ENCODE data around the gene FHOD3. TPM values are rescaled to one million over a fixed set of nuclear protein-coding genes. Genes with fewer than 3 reads are reported as not detected.

The FHOD3 gene
- total RNA-seq, 1 donor from 2014 or later: 5.6 TPM

DNA sequence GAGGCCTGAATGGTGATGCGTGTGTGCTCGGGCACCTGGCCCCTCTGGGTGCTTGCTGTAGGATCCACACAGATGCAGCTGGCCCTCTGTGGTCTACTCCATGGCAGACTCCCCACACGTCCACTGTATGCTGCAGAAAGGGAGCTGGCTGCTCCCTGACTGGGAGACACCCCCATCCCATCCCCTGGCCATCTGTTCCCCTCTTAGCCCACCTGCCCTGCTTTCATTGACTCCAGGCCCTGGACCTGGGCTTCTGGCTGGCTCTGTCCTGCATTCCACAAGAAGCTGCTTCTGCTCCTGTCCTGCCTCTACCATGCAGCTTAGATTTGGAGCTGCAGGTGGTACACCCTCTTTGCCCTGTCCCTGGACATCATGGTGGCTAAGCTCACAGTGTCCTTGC, 80.1 kb downstream of the FHOD3 start:
- DNase-seq (ENCODE audit: extremely low spot score in 2 of 2): no peak
- Histone ChIP-seq H3K27me3 (no peaks in the 10 kb centered on the region), H3K4me1 (no peaks in the 10 kb centered on the region), H3K9me3 (no peaks in the 10 kb centered on the region), H3K36me3 (no peaks in the 10 kb centered on the region), H3K27ac (no peak overlapping the region), H3K4me3 (no peak overlapping the region)
- TF ChIP-seq POLR2AphosphoS5 (IDR thresholded peaks at IDR 0.05; ENCODE audit: insufficient read depth in 1 of 2, low read depth in 1 of 2) (no peak), POLR2A (IDR thresholded peaks at IDR 0.05) (no peak), CTCF (IDR thresholded peaks at IDR 0.05) (no peak)
- intact Hi-C loops (cut with DNase I): no loop called here

DNA sequence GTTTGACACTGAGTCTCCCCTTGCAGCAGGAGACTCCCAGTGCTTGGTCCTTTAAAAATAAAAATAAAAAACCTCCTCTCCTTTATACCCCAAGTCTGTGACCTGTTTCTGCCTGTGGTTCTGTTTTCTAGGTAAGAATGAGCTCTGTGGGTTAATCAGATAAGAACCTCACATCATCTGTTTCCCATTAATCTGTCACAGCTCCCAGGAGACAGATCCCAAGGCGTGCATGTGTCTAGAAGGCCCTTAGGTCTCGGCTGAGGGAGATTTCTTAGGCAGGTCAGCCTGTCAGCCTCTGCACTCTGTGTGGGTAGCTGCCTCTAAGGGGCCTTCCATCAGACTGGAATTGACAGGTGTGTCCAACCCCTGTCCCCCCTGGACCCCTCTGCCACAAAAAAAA, 80.7 kb downstream of the FHOD3 start:
- Histone ChIP-seq H3K36me3 (no peaks in the 10 kb centered on the region), H3K27ac (no peak overlapping the region), H3K4me1 (no peaks in the 10 kb centered on the region), H3K4me3 (no peak overlapping the region), H3K27me3 (no peaks in the 10 kb centered on the region), H3K9me3 (no peaks in the 10 kb centered on the region)
- no peak for TF ChIP-seq POLR2A (IDR thresholded peaks at IDR 0.05)
- TF ChIP-seq CTCF (IDR thresholded peaks at IDR 0.05): no peak
- TF ChIP-seq POLR2AphosphoS5 (IDR thresholded peaks at IDR 0.05; ENCODE audit: insufficient read depth in 1 of 2, low read depth in 1 of 2): no peak
- intact Hi-C loops (cut with DNase I): no loop called here
- no peak for DNase-seq (ENCODE audit: extremely low spot score in 2 of 2)

DNA sequence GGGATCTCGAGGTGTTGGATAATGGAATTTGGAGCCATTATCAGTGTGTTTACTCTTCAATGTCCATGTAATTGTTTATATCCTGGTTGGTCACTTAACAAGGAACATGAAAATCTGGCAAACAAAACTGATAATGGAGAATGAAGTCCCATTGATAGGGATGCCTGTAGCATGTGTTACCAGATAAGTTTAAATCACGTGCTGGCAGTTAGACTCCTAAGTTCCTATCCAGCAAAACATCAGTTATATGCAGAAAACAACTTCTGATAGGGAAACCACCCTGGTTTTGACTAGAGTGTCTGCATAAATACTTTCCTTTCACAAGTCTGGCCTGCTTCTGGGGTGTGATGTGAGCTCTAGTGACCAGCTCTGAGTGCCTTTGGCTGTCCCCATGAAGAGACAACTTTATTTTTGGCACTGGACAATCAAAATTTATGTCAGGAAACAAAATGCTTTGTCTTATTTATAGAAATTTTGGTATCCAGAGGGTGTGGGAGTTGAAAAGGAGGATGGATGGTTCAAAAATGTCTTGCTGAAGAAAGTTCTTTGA, 82.0 kb downstream of the FHOD3 start:
- DNase-seq (ENCODE audit: extremely low spot score in 2 of 2): no peak
- H3K27me3 ChIP-seq: no peaks in the 10 kb centered on the region
- intact Hi-C loops (cut with DNase I): no loop called here
- H3K27ac ChIP-seq: no peak overlapping the region
- TF ChIP-seq POLR2A (IDR thresholded peaks at IDR 0.05): no peak
- TF ChIP-seq POLR2AphosphoS5 (IDR thresholded peaks at IDR 0.05; ENCODE audit: insufficient read depth in 1 of 2, low read depth in 1 of 2): no peak
- no peaks in the 10 kb centered on the region for H3K36me3 ChIP-seq
- H3K4me1 ChIP-seq: no peaks in the 10 kb centered on the region
- H3K9me3 ChIP-seq: no peaks in the 10 kb centered on the region
- no peak overlapping the region for H3K4me3 ChIP-seq

GRCh38 chr18:36380173-36380827, 82.8 kb downstream of the FHOD3 start:
- no peak for DNase-seq (ENCODE audit: extremely low spot score in 2 of 2)
- no peaks in the 10 kb centered on the region for H3K36me3 ChIP-seq
- no peak overlapping the region for H3K4me3 ChIP-seq
- no peak overlapping the region for H3K27ac ChIP-seq
- no peaks in the 10 kb centered on the region for H3K4me1 ChIP-seq
- TF ChIP-seq POLR2AphosphoS5 (IDR thresholded peaks at IDR 0.05; ENCODE audit: insufficient read depth in 1 of 2, low read depth in 1 of 2): no peak
- TF ChIP-seq CTCF (IDR thresholded peaks at IDR 0.05): no peak
- intact Hi-C loops (cut with DNase I): no loop called here
- no peaks in the 10 kb centered on the region for H3K9me3 ChIP-seq
- no peaks in the 10 kb centered on the region for H3K27me3 ChIP-seq

GRCh38 chr18:36381075-36381474, 83.6 kb downstream of the FHOD3 start:
- no peak for TF ChIP-seq POLR2A (IDR thresholded peaks at IDR 0.05)
- TF ChIP-seq POLR2AphosphoS5 (IDR thresholded peaks at IDR 0.05; ENCODE audit: insufficient read depth in 1 of 2, low read depth in 1 of 2): no peak
- TF ChIP-seq CTCF (IDR thresholded peaks at IDR 0.05): no peak
- Histone ChIP-seq H3K4me3 (no peak overlapping the region), H3K9me3 (no peaks in the 10 kb centered on the region), H3K36me3 (no peaks in the 10 kb centered on the region), H3K4me1 (no peaks in the 10 kb centered on the region), H3K27me3 (no peaks in the 10 kb centered on the region), H3K27ac (no peak overlapping the region)
- intact Hi-C loops (cut with DNase I): no loop called here
- DNase-seq (ENCODE audit: extremely low spot score in 2 of 2): no peak
